ENCODE measurements around the gene FBLN5. TPM values are rescaled to one million over a fixed set of nuclear protein-coding genes. Genes with fewer than 3 reads are reported as not detected.
A peak's percentile ranks its signal among the peaks of the same experiment; 100 is the strongest.

The FBLN5 gene
- total RNA-seq, 1 experiment from 2014 or later, result 8.6 TPM

GRCh38 chr14:91946622-91947474 lies 646 bp downstream of the FBLN5 start:
- DNase-seq (ENCODE audit: low spot score), result peak; percentile 2

DNA sequence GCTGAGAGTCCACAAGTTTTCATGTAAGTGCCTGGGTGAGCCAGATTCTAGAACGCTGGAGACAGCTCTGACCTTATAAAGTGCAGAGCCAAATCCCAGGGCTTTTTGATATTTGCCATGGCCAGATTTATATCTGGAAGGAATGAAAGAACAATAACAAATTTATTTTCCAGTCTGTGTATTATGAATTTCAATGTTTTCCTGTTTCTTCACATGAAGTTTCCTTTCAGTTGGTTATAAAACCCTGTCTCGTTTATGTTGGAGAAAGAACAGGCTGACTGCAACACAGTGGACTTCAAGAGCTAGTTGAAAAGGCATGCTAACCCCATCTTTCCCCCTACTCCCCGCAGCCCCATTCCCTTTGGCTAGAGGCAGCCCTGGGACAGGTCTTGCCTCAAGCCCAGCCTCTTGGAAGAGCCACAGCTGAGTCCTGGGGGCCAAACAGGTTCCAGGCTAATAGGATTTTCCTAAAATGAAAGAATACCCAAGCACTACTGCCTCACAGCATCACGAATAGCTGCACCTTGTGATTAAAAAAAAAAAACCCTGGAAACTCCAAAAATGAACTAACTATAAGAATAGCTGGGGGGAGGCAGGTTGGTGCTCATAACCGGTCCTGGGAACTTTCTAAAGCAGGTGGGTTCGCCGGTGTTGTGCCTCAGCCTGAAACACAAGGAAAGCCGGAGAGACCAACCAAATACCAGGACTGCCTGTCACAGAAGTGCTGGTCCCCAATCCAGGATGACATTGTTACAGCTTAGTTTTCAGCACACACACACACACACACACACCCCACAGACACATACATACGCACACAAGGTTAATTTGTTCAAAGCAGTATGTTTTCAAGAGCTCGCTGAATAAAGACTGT lies 1.5 kb downstream of the FBLN5 start:
- no peak for DNase-seq (ENCODE audit: low spot score)

DNA sequence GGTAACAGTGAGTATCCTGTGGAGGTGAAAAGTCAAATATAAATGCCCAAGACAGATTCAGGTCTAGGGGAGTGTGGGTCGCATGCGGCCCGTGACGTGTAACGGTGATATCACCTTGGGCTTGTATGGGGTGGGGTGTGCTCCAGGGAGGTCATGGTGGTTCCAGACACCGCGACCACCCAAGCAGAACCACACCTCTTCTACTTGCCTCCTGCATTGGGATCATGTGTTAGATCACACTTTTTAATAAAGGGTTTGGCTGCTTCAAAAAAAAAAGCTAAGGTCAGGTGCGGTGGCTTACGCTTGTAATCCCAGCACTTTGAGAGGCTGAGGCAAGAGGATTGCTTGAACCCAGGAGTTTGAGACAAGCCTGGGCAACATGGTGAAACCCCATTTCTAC lies 4.5 kb downstream of the FBLN5 start:
- no peak for DNase-seq (ENCODE audit: low spot score)

DNA sequence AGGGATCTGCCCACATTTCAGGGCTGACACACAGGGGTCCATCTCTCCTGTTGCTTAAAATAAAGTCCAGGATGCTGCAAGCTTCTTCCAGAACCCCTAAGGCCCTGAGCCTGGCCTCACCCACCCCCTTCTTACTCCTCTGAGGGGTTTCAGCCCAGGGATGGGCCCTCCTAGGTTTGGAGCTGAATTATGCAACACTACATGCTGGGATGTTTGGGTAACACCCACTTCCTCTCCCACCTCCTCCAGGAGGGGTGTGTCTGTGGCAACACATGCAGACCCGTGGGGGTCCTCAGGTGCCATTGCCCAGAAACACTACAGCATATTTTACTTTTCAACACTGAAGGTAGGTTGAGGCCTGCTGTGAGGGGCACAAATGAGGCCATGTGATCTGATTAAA lies 5.4 kb downstream of the FBLN5 start:
- DNase-seq (ENCODE audit: low spot score), result no peak

DNA sequence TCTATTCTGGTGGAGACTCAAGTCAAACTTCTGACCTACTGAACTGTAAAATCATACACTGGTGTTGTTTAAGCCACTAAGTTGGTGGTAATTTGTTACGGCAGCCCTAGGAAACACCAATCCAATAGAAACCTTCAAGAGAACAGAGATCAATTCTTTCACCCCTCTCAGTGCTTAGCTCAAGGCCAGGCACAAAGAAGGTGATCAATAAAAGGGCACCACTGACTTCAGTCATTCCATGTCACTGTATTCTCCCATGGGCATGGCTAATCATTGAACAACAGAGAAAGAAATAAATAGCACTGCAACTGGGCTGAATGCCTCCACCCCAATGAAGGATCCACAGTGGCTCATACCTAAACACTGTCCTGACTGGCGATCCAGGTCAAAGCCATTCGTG lies 7.3 kb downstream of the FBLN5 start:
- no peak for DNase-seq (ENCODE audit: low spot score)

GRCh38 chr14:91935586-91935985 lies 11.9 kb downstream of the FBLN5 start:
- DNase-seq (ENCODE audit: low spot score), result no peak

GRCh38 chr14:91934554-91935285 lies 12.8 kb downstream of the FBLN5 start:
- no peak for DNase-seq (ENCODE audit: low spot score)

GRCh38 chr14:91931478-91932088 lies 15.9 kb downstream of the FBLN5 start:
- DNase-seq (ENCODE audit: low spot score), result no peak

GRCh38 chr14:91929700-91930099 lies 17.8 kb downstream of the FBLN5 start:
- no peak for DNase-seq (ENCODE audit: low spot score)

DNA sequence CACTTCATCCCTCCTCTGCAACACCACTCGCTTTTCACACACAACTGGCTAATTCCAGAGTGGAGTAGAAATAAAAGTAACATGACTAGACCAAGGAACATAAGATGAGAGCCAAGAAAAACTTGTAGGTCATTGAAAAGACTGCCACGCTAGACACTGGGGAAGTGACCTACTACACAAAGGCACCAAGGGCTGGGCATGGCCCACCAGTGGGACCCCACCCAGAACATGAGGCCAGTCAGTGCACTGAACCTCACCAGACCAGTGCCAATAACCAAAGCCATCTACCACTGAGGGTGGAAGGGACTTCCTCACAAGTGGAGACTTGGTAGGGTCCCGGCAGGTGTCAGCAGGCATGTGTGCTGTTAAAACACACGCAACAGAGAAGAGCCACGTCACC lies 19.7 kb downstream of the FBLN5 start:
- no peak for DNase-seq (ENCODE audit: low spot score)

GRCh38 chr14:91927191-91927590 lies 20.3 kb downstream of the FBLN5 start:
- no peak for DNase-seq (ENCODE audit: low spot score)

DNA sequence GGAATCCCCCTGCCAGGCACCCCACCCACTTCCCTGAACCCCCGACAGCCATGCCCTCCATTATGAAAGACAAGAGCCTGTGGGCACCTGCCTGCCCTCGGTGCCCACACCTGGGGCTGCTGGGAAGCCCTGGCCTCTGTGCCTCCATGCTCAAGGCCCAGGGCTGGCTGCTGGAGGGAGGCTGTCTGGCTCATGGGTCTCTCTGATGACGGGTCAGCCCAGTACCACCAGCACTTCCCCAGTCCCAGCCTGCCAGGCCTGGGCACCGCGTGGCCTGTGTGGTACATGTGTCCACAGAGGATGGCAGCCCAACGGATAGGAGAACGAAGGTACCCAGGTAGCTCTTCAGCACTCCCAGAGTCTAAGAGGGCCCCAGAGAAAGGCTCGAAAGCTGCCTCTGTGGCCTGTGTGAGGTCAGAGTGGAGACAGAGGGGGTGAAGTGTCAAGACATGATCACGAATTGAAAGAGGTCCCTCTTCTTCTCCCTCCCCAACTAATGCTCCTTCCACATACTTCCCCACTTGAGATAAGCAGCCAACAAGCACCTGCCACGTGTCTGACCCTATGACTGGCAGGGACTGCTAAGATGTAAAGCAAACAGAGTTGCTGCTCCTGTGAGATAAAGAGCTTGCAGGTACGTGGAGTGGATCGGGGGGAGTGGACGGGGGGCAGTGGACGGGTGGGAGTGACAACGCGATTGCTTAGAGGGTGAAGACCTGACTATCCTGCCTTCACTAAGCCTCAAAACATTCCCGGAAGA lies 21.2 kb downstream of the FBLN5 start:
- no peak for DNase-seq (ENCODE audit: low spot score)

- DNase-seq (ENCODE audit: low spot score), result no peak
Observed at GRCh38 chr14:91925727-91926121, 21.8 kb downstream of the FBLN5 start.

DNA sequence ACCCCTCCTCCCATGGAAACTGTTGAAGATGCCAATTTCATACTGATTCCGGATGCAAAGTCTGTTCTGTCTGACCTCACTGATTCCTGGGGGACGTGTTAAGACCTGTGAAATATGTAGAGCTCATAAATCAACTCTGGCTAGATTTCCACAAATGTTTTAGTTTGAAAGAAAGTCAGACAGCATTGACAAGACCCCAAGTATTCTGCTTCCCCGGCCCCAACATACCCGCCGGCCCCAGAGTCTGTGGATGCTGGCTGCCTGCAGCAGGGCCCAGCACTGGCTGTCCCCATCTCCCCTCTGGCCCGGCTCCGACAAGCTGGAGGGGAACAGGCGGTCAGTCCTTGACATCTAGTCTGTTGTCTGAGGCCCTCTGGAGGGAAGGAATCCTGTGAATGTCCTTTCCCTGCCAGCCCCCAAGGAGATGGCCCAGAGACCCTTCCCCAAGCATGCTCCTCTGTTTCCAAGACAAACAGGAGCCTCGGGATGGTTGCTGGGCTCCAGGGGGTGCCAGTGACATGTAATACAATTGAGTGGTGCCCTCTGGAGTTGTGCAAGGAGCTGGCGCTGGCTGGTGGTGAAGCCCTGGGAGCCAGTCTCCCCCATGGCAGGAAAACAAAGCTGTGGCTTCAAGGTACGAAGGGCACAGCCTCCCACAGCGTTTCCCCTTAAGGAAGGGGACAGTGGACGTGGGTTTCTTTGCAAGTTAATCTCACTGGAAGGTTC lies 22.3 kb downstream of the FBLN5 start:
- DNase-seq (ENCODE audit: low spot score), result no peak

GRCh38 chr14:91920526-91920925 lies 27.0 kb downstream of the FBLN5 start:
- DNase-seq (ENCODE audit: low spot score), result no peak

GRCh38 chr14:91919814-91920213 lies 27.7 kb downstream of the FBLN5 start:
- no peak for DNase-seq (ENCODE audit: low spot score)

DNA sequence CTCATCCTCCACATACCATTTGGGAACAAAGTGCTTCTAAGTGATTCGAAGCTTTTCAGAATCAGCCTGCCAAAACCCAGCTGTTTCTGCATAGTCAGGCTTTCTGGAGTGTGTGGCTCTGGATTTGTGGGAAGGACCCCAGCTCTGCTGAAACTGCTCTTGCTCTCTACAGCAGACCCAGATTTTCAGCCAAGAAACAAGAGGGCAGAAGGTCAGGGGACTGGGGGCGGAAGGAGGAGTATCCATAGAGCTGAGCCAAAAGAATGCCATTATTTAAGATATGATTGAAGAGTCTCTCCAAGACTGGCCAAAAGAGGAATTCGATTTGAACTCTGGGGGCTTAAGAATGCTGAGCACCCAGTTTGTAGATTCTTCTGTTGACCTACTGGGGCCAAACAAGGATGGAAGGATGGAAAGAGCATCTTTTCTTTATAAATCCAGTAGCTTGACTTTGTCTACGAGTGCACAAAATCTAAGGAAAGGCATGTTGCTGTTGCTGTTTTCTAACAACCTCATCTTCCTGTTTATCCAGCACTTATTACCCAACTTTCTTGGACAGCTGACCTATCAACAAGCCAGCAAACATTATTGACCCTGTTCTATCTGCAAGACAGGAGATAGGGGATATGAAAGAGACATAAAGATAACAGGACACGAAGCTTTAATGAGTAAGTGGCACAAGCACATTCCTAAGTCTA lies 29.2 kb downstream of the FBLN5 start:
- DNase-seq (ENCODE audit: low spot score), result no peak

- DNase-seq (ENCODE audit: low spot score), result no peak
Observed at GRCh38 chr14:91912035-91912434, 35.5 kb downstream of the FBLN5 start.

DNA sequence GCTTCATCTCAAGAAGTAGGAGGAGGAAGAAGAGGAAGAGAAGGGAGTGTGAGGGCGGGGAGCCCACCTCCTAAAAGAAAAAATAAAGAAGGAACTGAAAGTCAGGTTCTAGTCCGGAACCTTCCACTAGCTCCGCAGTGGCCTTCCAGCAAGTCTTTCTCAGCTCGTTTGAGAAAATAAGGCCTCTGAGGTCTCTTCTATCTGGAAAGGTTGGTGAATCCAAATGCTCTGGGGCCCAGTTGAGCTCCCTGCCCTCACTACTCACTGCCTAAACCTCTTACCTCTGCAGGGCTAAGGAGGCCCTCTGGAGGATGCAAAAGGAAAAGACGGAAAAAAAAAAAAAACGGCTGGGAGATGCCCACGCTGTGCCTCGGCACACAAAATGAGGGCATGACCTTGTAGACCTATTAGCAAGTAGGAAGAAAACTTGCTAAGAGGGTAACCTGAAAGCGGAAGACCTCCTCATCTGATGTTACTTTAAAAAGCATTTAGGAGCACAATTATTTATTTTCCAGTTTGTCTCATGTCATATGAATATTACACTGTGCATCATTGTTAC lies 35.9 kb downstream of the FBLN5 start:
- peak; percentile 3 for DNase-seq (ENCODE audit: low spot score)

Data from A172 (cell line).